Cardiac fibroblast (primary cell): Measurements from ENCODE around the gene PPRC1.

Experiments
- DNase-seq, 2 donors: peaks; one replicate each; pipeline versions ENCODE4 v3.0.0 to v3.0.0-alpha.2; 2010; ENCODE audit warnings: low read depth in 2 of 2
- H3K4me3 ChIP-seq, 2 donors: replicated peaks in 1 of 2; 1 replicate in 1 of 2; 2 replicates in 1 of 2; pipeline ENCODE4 v1.5.1; 2011; ENCODE audit warnings: low read depth in 2 of 2, low read length in 2 of 2, mild to moderate bottlenecking in 2 of 2, moderate library complexity in 1 of 2
- CTCF ChIP-seq: IDR thresholded peaks from one replicate; pipeline ENCODE4 v1.5.1; 2011; ENCODE audit warnings: low read depth, mild to moderate bottlenecking, low read length, inconsistent platforms

Gene PPRC1

GRCh38 chr10:102148275-102148674 lies 15.4 kb downstream of the PPRC1 start:
- TF ChIP-seq CTCF = no peak
- no peak for DNase-seq
- no peak overlapping the region for H3K4me3 ChIP-seq

GRCh38 chr10:102150970-102151773 lies 18.3 kb downstream of the PPRC1 start:
- peak overlapping the region; percentile 48 to 98 for H3K4me3 ChIP-seq
- TF ChIP-seq CTCF = no peak
- DNase-seq = peak; percentile 58 to 77

- no peak for TF ChIP-seq CTCF
- H3K4me3 ChIP-seq = peak within 1 kb of the TSS; percentile 96 to 98
- peak; percentile 99 for DNase-seq
Measured at GRCh38 chr10:102151774-102152544, 19.1 kb downstream of the PPRC1 start, which contains the start of gene NOLC1. NOLC1 (plus strand) TSS chr10:102152389; CDS start chr10:102152411, 22 bp downstream.

GRCh38 chr10:102152545-102152890 lies 19.7 kb downstream of the PPRC1 start:
- TF ChIP-seq CTCF = no peak
- peak overlapping the region; percentile 96 to 98 for H3K4me3 ChIP-seq
- peak in 1 of 2 donors; percentile 27 for DNase-seq

GRCh38 chr10:102153093-102153620 lies 20.3 kb downstream of the PPRC1 start:
- DNase-seq = peak in 1 of 2 donors; percentile 23
- peak overlapping the region; percentile 96 to 98 for H3K4me3 ChIP-seq
- no peak for TF ChIP-seq CTCF

- TF ChIP-seq CTCF = no peak
- no peak for DNase-seq
- H3K4me3 ChIP-seq = no peak overlapping the region
Measured at GRCh38 chr10:102154466-102155116, 21.8 kb downstream of the PPRC1 start.
